H1 (cell line): ENCODE measurements around the gene CCDC33. TPM values are rescaled to one million over a fixed set of nuclear protein-coding genes. Genes with fewer than 3 reads are reported as not detected.

ENCODE experiments used
- CHD2 ChIP-seq: IDR thresholded peaks from 2 replicates; pipeline ENCODE4 v1.6.1; 2012; ENCODE audit warnings: low read length, improper control_type of control experiment
- CHD7 ChIP-seq: fragments of 300-600 bp; sonication (generic); IDR thresholded peaks from 2 replicates; pipeline ENCODE4 v1.7.1; 2012; ENCODE audit warnings: low read length, moderate library complexity, mild to moderate bottlenecking, inconsistent platforms; ENCODE audit not compliant: insufficient replicate concordance
- HDAC2 ChIP-seq, 2 experiments: fragments of 300-600 bp in 1 of 2; sonication (generic) in 1 of 2; IDR thresholded peaks; 2 replicates each; pipeline ENCODE4 v1.6.1; 2011 to 2012; ENCODE audit warnings: low read depth in 2 of 2, low read length in 2 of 2, mild to moderate bottlenecking in 2 of 2, moderate library complexity in 2 of 2, borderline replicate concordance in 1 of 2, inconsistent platforms in 1 of 2
- JUN ChIP-seq: IDR thresholded peaks from 2 replicates; pipeline ENCODE4 v1.6.1; 2011; ENCODE audit warnings: low read depth, mild to moderate bottlenecking, improper control_type of control experiment, low read length
- KDM1A ChIP-seq: fragments of 200-600, 300-600 bp; sonication (generic); IDR thresholded peaks from 2 replicates; pipeline ENCODE4 v1.7.1; 2016; ENCODE audit warnings: mild to moderate bottlenecking, low read length, borderline replicate concordance
- KDM4A ChIP-seq: IDR thresholded peaks from one replicate; pipeline ENCODE4 v1.7.1; 2012; ENCODE audit warnings: low read depth, mild to moderate bottlenecking, moderate library complexity, low read length, inconsistent platforms; ENCODE audit not compliant: severe bottlenecking
- SIN3A ChIP-seq, 2 experiments: IDR thresholded peaks in 1 of 2; conservative IDR thresholded peaks in 1 of 2; 2 replicates each; pipeline ENCODE4 v1.6.1; 2011 to 2012; ENCODE audit warnings: low read length in 2 of 2, improper control_type of control experiment in 1 of 2, low read depth in 1 of 2, mild to moderate bottlenecking in 1 of 2
- TBP ChIP-seq: IDR thresholded peaks from 2 replicates; pipeline ENCODE4 v1.6.1; 2011; ENCODE audit warnings: low read depth, low read length, improper control_type of control experiment
- TCF12 ChIP-seq: IDR thresholded peaks from 2 replicates; pipeline ENCODE4 v1.6.1; 2011; ENCODE audit warnings: low read depth, mild to moderate bottlenecking, low read length
- YY1 ChIP-seq: IDR thresholded peaks from 2 replicates; pipeline ENCODE4 v1.6.1; 2011; ENCODE audit warnings: low read depth, mild to moderate bottlenecking, low read length
- polyA plus RNA-seq, 7 experiments: library from polyadenylated mRNA; depleted of rRNA in 3 of 7; stranded (reverse) in 5 of 7; unstranded in 2 of 7; fragments of >200 nt in 5 of 7; fragments of 200-250 nt in 2 of 7; gene quantifications; 1 replicate in 5 of 7; 2 replicates in 1 of 7; 4 replicates in 1 of 7; pipeline versions ENCODE4 v1.2.1 to v1.2.3, GENCODE V29; 2011 to 2013; ENCODE audit warnings: missing spikeins in 2 of 7, mixed read lengths in 2 of 7
- total RNA-seq: library from RNA; stranded (reverse); fragmentation: NEBNext Ultra II Directional; extraction: Animal tissue kit (Norgen Biotek cat#: 25700); gene quantifications from 2 replicates; pipeline ENCODE4 v1.2.1, GENCODE V29; 2021
- TF ChIP-seq, protein P1 (sequence below): IDR thresholded peaks from 2 replicates; pipeline ENCODE4 v1.6.1; 2011; ENCODE audit warnings: low read length, improper control_type of control experiment

The CCDC33 gene
- total and polyA plus RNA-seq, 2 of the 8 experiments (the other 6 are each of a cell fraction or from before 2014, with no cell fraction given): 2.0 to 2.7 TPM

- no peak for TF ChIP-seq CHD7
- TF ChIP-seq JUN: no peak
- TF ChIP-seq, protein P1, sequence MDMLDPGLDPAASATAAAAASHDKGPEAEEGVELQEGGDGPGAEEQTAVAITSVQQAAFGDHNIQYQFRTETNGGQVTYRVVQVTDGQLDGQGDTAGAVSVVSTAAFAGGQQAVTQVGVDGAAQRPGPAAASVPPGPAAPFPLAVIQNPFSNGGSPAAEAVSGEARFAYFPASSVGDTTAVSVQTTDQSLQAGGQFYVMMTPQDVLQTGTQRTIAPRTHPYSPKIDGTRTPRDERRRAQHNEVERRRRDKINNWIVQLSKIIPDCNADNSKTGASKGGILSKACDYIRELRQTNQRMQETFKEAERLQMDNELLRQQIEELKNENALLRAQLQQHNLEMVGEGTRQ: no peak
- no peak for TF ChIP-seq TBP
- TF ChIP-seq KDM1A: no peak
- no peak for TF ChIP-seq CHD2
- TF ChIP-seq YY1: no peak
- TF ChIP-seq KDM4A: no peak
- TF ChIP-seq TCF12: no peak
- TF ChIP-seq SIN3A (conservative IDR thresholded peaks at IDR 0.05 in 1 of 2, IDR thresholded peaks at IDR 0.05 in 1 of 2; ENCODE audit: low read depth in 1 of 2, low read length in 2 of 2): no peak
- no peak for TF ChIP-seq HDAC2 (IDR thresholded peaks at IDR 0.05; ENCODE audit: borderline replicate concordance in 1 of 2, low read depth in 2 of 2, low read length in 2 of 2)
Measured at GRCh38 chr15:74257623-74258022, 21.5 kb downstream of the CCDC33 start (continued).
